ENCODE measurements around the gene FKBP11.

GRCh38 chr12:48934312-48934706, 9.0 kb upstream of the FKBP11 start:
- TF ChIP-seq CTCF (IDR thresholded peaks at IDR 0.05 in 2 of 3, conservative IDR thresholded peaks at IDR 0.05 in 1 of 3; ENCODE audit: borderline replicate concordance in 1 of 3, insufficient read depth in 1 of 3, low read depth in 2 of 3, low read length in 2 of 3) (peak; percentile 29 to 51 (median 46); a peak in 5 of 6 replicates), POLR2A (IDR thresholded peaks at IDR 0.05; ENCODE audit: borderline replicate concordance, extremely low read depth, insufficient read depth, insufficient read length) (no peak), MAX (IDR thresholded peaks at IDR 0.05) (no peak), EZH2phosphoT487 (IDR thresholded peaks at IDR 0.05; ENCODE audit: borderline replicate concordance) (no peak), ATF3 (IDR thresholded peaks at IDR 0.05) (no peak), JUND (IDR thresholded peaks at IDR 0.05) (no peak), EZH2 (IDR thresholded peaks at IDR 0.05) (no peak), RAD21 (IDR thresholded peaks at IDR 0.05; ENCODE audit: low read depth) (peak; percentile 43; the same call in 1 of the 2 replicates), REST (IDR thresholded peaks at IDR 0.05; ENCODE audit: low read depth) (no peak)
